Retinal pigment epithelial cell (primary cell): ENCODE data around the gene ZNF507.

Experiments
- DNase-seq: peaks from one replicate; pipeline ENCODE4 v3.0.0-alpha.2; 2010; ENCODE audit warnings: low read depth
- H3K4me3 ChIP-seq: 2 replicates; pipeline ENCODE4 v1.5.1; 2011; ENCODE audit warnings: mild to moderate bottlenecking, low read length, control low read depth, moderate library complexity
- CTCF ChIP-seq: conservative IDR thresholded peaks from 2 replicates; pipeline ENCODE4 v1.5.1; 2011; ENCODE audit warnings: low read depth, low read length, control low read depth, inconsistent platforms

Gene ZNF507

DNA sequence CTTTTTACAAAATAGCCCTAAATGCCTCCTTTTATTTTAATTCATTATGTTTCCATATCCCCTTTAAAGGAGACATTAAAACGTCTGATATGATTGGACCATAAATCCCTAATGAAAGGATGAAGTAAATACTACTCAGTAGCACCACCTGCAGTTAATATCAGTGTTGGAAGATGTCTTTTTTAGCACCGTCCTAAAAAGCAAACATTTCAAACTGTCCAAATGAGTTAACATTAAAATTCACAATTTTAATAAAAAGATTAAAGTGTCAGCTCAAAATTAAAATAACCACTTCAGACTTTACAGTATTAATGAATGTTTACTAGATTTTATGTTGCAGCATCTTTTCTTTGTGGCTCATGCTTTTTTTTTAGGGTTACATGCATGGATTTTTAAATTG, 12.3 kb downstream of the ZNF507 start:
- no peak for DNase-seq
- H3K4me3 ChIP-seq, result no peak overlapping the region
- peak; percentile 42 for TF ChIP-seq CTCF

GRCh38 chr19:32358321-32358720, 12.9 kb downstream of the ZNF507 start:
- TF ChIP-seq CTCF, result no peak
- DNase-seq, result no peak
- no peak overlapping the region for H3K4me3 ChIP-seq

GRCh38 chr19:32359581-32359980, 14.2 kb downstream of the ZNF507 start:
- H3K4me3 ChIP-seq, result no peak overlapping the region
- no peak for DNase-seq
- TF ChIP-seq CTCF, result no peak

DNA sequence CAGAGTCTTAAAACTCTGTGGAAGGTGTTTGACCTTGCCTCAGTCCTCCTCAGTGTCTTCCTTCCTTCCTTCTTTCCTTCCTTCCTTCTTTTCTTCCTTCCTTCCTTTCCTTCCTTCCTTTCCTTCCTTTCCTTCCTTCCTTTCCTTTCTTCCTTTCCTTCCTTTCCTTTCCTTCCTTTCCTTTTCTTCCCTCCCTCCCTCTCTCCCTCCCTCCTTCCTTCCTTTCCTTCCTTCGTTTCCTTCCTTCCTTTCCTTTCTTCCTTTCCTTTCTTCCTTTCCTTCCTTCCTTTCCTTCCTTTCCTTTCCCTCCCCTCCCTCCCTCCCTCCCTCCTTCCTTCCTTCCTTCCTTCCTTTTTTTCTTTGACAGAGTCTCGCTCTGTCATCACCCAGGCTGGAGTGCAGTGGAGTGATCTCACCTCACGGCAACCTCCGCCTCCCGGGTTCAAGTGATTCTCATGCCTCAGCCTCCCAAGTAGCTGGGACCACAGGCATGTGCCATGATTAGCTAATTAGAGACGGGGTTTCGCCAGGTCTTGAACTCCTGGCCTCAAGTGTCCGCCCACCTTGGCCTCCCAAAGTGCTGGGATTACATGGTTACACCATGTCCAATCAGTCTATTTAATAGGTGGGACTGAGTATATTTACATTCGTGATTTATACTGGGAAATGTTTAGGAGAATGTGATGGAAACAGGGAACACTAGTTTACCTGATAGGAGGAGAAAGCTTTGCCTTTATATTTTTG, 16.3 kb downstream of the ZNF507 start:
- no peak for DNase-seq
- TF ChIP-seq CTCF, result no peak
- H3K4me3 ChIP-seq, result no peak overlapping the region

DNA sequence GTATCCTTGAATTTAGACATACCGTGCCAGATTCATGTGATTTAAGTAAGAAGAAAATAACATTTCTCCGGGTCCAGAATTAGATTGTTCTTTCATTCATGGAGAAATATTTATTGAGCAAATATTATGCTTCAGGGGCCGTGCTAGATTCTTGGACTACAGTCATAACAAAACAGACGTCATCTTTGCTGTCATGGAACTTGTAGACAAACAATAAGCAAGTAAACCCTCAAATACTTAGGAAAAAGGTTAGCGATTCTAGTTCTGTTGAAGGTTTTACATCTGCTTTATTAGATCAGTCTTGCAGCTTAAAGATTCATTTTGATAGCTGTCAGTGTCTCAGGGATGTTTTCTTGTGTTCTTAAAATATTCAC, 16.9 kb downstream of the ZNF507 start:
- DNase-seq, result no peak
- no peak for TF ChIP-seq CTCF
- H3K4me3 ChIP-seq, result no peak overlapping the region

DNA sequence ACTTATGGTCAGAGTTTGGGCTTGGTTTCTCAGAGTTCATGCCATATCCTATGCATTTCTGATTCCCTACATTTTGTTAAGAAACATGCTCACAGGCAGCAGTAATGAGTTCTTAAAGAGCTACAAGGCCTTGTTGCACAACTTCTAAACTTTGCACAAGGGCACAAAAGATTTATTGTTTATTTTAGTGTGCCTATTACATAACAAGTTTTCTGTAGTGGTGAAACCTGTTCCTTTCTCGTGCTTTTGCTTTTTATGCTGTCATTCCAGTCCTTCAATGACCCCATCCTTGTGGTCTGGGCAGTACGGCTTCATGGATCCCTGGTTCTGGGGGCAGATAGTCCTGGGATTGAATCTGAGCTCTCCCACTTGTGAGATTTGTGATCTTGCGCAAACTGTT, 17.8 kb downstream of the ZNF507 start:
- TF ChIP-seq CTCF, result no peak
- H3K4me3 ChIP-seq, result no peak overlapping the region
- DNase-seq, result no peak

- no peak for TF ChIP-seq CTCF
- no peak for DNase-seq
- H3K4me3 ChIP-seq, result no peak overlapping the region
Measured at GRCh38 chr19:32363632-32364031, 18.2 kb downstream of the ZNF507 start.
